ENCODE results near the gene PDCL2. TPM values are rescaled to one million over a fixed set of nuclear protein-coding genes. Genes with fewer than 3 reads are reported as not detected.

The PDCL2 gene
- total and polyA plus RNA-seq, 2 of the 8 experiments (the other 6 are each of a cell fraction or from before 2014, with no cell fraction given) = not detected

GRCh38 chr4:55571806-55572205 lies 20.2 kb downstream of the PDCL2 start (continued):
- TF ChIP-seq GABPA (IDR thresholded peaks at IDR 0.05; ENCODE audit: borderline replicate concordance, insufficient read depth, low read length) = no peak
- TF ChIP-seq POLR2AphosphoS5 (IDR thresholded peaks at IDR 0.05; ENCODE audit: low read depth, low read length) = no peak
- TF ChIP-seq KDM1A (IDR thresholded peaks at IDR 0.05; ENCODE audit: borderline replicate concordance, low read length) = no peak
- TF ChIP-seq TBP (IDR thresholded peaks at IDR 0.05; ENCODE audit: low read depth, low read length) = no peak
- no peak for TF ChIP-seq RBBP5 (IDR thresholded peaks at IDR 0.05; ENCODE audit: borderline replicate concordance, low read depth, low read length)
- TF ChIP-seq, protein P1, sequence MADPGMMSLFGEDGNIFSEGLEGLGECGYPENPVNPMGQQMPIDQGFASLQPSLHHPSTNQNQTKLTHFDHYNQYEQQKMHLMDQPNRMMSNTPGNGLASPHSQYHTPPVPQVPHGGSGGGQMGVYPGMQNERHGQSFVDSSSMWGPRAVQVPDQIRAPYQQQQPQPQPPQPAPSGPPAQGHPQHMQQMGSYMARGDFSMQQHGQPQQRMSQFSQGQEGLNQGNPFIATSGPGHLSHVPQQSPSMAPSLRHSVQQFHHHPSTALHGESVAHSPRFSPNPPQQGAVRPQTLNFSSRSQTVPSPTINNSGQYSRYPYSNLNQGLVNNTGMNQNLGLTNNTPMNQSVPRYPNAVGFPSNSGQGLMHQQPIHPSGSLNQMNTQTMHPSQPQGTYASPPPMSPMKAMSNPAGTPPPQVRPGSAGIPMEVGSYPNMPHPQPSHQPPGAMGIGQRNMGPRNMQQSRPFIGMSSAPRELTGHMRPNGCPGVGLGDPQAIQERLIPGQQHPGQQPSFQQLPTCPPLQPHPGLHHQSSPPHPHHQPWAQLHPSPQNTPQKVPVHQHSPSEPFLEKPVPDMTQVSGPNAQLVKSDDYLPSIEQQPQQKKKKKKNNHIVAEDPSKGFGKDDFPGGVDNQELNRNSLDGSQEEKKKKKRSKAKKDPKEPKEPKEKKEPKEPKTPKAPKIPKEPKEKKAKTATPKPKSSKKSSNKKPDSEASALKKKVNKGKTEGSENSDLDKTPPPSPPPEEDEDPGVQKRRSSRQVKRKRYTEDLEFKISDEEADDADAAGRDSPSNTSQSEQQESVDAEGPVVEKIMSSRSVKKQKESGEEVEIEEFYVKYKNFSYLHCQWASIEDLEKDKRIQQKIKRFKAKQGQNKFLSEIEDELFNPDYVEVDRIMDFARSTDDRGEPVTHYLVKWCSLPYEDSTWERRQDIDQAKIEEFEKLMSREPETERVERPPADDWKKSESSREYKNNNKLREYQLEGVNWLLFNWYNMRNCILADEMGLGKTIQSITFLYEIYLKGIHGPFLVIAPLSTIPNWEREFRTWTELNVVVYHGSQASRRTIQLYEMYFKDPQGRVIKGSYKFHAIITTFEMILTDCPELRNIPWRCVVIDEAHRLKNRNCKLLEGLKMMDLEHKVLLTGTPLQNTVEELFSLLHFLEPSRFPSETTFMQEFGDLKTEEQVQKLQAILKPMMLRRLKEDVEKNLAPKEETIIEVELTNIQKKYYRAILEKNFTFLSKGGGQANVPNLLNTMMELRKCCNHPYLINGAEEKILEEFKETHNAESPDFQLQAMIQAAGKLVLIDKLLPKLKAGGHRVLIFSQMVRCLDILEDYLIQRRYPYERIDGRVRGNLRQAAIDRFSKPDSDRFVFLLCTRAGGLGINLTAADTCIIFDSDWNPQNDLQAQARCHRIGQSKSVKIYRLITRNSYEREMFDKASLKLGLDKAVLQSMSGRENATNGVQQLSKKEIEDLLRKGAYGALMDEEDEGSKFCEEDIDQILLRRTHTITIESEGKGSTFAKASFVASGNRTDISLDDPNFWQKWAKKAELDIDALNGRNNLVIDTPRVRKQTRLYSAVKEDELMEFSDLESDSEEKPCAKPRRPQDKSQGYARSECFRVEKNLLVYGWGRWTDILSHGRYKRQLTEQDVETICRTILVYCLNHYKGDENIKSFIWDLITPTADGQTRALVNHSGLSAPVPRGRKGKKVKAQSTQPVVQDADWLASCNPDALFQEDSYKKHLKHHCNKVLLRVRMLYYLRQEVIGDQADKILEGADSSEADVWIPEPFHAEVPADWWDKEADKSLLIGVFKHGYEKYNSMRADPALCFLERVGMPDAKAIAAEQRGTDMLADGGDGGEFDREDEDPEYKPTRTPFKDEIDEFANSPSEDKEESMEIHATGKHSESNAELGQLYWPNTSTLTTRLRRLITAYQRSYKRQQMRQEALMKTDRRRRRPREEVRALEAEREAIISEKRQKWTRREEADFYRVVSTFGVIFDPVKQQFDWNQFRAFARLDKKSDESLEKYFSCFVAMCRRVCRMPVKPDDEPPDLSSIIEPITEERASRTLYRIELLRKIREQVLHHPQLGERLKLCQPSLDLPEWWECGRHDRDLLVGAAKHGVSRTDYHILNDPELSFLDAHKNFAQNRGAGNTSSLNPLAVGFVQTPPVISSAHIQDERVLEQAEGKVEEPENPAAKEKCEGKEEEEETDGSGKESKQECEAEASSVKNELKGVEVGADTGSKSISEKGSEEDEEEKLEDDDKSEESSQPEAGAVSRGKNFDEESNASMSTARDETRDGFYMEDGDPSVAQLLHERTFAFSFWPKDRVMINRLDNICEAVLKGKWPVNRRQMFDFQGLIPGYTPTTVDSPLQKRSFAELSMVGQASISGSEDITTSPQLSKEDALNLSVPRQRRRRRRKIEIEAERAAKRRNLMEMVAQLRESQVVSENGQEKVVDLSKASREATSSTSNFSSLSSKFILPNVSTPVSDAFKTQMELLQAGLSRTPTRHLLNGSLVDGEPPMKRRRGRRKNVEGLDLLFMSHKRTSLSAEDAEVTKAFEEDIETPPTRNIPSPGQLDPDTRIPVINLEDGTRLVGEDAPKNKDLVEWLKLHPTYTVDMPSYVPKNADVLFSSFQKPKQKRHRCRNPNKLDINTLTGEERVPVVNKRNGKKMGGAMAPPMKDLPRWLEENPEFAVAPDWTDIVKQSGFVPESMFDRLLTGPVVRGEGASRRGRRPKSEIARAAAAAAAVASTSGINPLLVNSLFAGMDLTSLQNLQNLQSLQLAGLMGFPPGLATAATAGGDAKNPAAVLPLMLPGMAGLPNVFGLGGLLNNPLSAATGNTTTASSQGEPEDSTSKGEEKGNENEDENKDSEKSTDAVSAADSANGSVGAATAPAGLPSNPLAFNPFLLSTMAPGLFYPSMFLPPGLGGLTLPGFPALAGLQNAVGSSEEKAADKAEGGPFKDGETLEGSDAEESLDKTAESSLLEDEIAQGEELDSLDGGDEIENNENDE (IDR thresholded peaks at IDR 0.05; ENCODE audit: insufficient replicate concordance, low read length) = no peak
- TF ChIP-seq SUZ12 (IDR thresholded peaks at IDR 0.05; ENCODE audit: low read length) = no peak

Measured in H1 (cell line).